A673 (cell line): ENCODE measurements around the gene GPATCH3. TPM values are rescaled to one million over a fixed set of nuclear protein-coding genes. Genes with fewer than 3 reads are reported as not detected.

Experiments
- BruUV-seq: library from RNA; stranded (reverse); fragments of 400-500 nt; replicated peaks from 2 replicates; lab custom pipeline; 2021; lab: Mats Ljungman, UMichigan
- CTCF ChIA-PET: fragments of 300-600 bp; sonication (Branson Sonifier 250); formaldehyde crosslinking; loops from one replicate; lab custom pipeline; 2022; ENCODE audit warnings: antibody characterized with exemption; lab: Charles Lee
- POLR2A ChIA-PET: fragments of 300-600 bp; sonication (Branson Sonifier 250); formaldehyde crosslinking; loops from one replicate; lab custom pipeline; 2022; ENCODE audit warnings: antibody characterized with exemption; ENCODE audit not compliant: low non-redundant PET; lab: Charles Lee
- DNase-seq: peaks from one replicate; pipeline ENCODE4 v3.0.0-alpha.2; 2015; ENCODE audit warnings: low spot score
- H3K27ac ChIP-seq: fragments of 200-600 bp; sonication (generic); 2 replicates; pipeline ENCODE4 v1.5.1; 2016; ENCODE audit warnings: mixed run types, low read depth, mild to moderate bottlenecking, mixed read lengths, antibody characterized with exemption, low read length; ENCODE audit not compliant: poor library complexity, severe bottlenecking
- H3K27me3 ChIP-seq: fragments of 200-600 bp; sonication (generic); replicated peaks from 2 replicates; pipeline ENCODE4 v1.6.1; 2017; ENCODE audit warnings: mixed run types, low read depth, mild to moderate bottlenecking, mixed read lengths, antibody characterized with exemption, low read length; ENCODE audit not compliant: insufficient read depth, poor library complexity
- H3K36me3 ChIP-seq: fragments of 200-600 bp; sonication (generic); 2 replicates; pipeline ENCODE4 v1.6.1; 2016; ENCODE audit warnings: mixed run types, mild to moderate bottlenecking, mixed read lengths, antibody characterized with exemption, low read length; ENCODE audit not compliant: insufficient read depth, poor library complexity, severe bottlenecking
- H3K4me1 ChIP-seq: fragments of 200-600 bp; sonication (generic); 2 replicates; pipeline ENCODE4 v1.6.1; 2017; ENCODE audit warnings: mixed run types, mild to moderate bottlenecking, mixed read lengths, antibody characterized with exemption, low read length; ENCODE audit not compliant: insufficient read depth, poor library complexity, severe bottlenecking
- H3K4me3 ChIP-seq: fragments of 200-600 bp; sonication (generic); 2 replicates; pipeline ENCODE4 v1.5.1; 2016; ENCODE audit warnings: low read depth, mixed run types, mild to moderate bottlenecking, mixed read lengths, low read length; ENCODE audit not compliant: poor library complexity, severe bottlenecking
- H3K9me3 ChIP-seq: fragments of 200-600 bp; sonication (generic); 2 replicates; pipeline ENCODE4 v1.6.1; 2016; ENCODE audit warnings: mixed run types, low read depth, mild to moderate bottlenecking, mixed read lengths, antibody characterized with exemption, low read length; ENCODE audit not compliant: poor library complexity, severe bottlenecking
- CTCF ChIP-seq: fragments of 300-800, 200-600 bp; sonication (generic); conservative IDR thresholded peaks from 2 replicates; pipeline ENCODE4 v1.5.1; 2017; ENCODE audit warnings: low read depth, mild to moderate bottlenecking, antibody characterized with exemption, low read length, moderate library complexity, mixed read lengths
- EZH2 ChIP-seq: fragments of 200-600 bp; sonication (generic); IDR thresholded peaks from 2 replicates; pipeline ENCODE4 v1.6.1; 2017; ENCODE audit warnings: borderline replicate concordance, low read depth, mild to moderate bottlenecking, mixed read lengths, antibody characterized with exemption, low read length; ENCODE audit not compliant: poor library complexity, severe bottlenecking
- intact Hi-C: fragments of 100-400 bp; cut with micrococcal nuclease; formaldehyde crosslinking; loops from one replicate; pipeline ENCODE4 v1.10.0; 2022; ENCODE audit not compliant: unreplicated experiment
- total RNA-seq: library from RNA; stranded (reverse); gene quantifications from 2 replicates; pipeline ENCODE4 v1.2.3, GENCODE V29; 2021

Gene GPATCH3
- total RNA-seq, 1 experiment from 2014 or later, result 19.5 TPM

GRCh38 chr1:26915204-26915842, 15.1 kb upstream of the GPATCH3 start:
- intact Hi-C loops, result no loop called here
- Histone ChIP-seq H3K36me3 (no peaks in the 10 kb centered on the region), H3K27ac (no peak overlapping the region), H3K4me1 (no peaks in the 10 kb centered on the region), H3K9me3 (no peaks in the 10 kb centered on the region), H3K27me3 (no peaks in the 10 kb centered on the region), H3K4me3 (no peak overlapping the region)
- ChIA-PET CTCF (no interaction called here), POLR2A (no interaction called here)
- TF ChIP-seq CTCF, result no peak
- TF ChIP-seq EZH2, result no peak
- no peak for DNase-seq
- no TSS peak for BruUV-seq

GRCh38 chr1:26913754-26914619, 13.7 kb upstream of the GPATCH3 start, which contains the start of gene NR0B2:
TSS of gene NR0B2 (minus strand) at chr1:26913975. CDS start at chr1:26913940, 35 bp downstream.
- no peaks in the 10 kb centered on the region for H3K27me3 ChIP-seq
- CTCF ChIA-PET, result no interaction called here
- H3K4me3 ChIP-seq, result no peak within 1 kb of the TSS
- H3K36me3 ChIP-seq, result no peaks in the 10 kb centered on the region
- POLR2A ChIA-PET, result no interaction called here
- BruUV-seq, result no TSS peak
- intact Hi-C loops, result no loop called here
- no peaks in the 10 kb centered on the region for H3K4me1 ChIP-seq
- no peak within 1 kb of the TSS for H3K27ac ChIP-seq
- no peak for TF ChIP-seq EZH2
- TF ChIP-seq CTCF, result no peak
- no peaks in the 10 kb centered on the region for H3K9me3 ChIP-seq
- no peak for DNase-seq

- no peaks in the 10 kb centered on the region for H3K27me3 ChIP-seq
- intact Hi-C loops, result no loop called here
- TF ChIP-seq EZH2 (no peak), CTCF (no peak)
- CTCF ChIA-PET, result no interaction called here
- no peak for DNase-seq
- H3K27ac ChIP-seq, result no peak overlapping the region
- BruUV-seq, result no TSS peak
- no peak overlapping the region for H3K4me3 ChIP-seq
- no peaks in the 10 kb centered on the region for H3K4me1 ChIP-seq
- POLR2A ChIA-PET, result no interaction called here
- no peaks in the 10 kb centered on the region for H3K9me3 ChIP-seq
- no peaks in the 10 kb centered on the region for H3K36me3 ChIP-seq
Measured at GRCh38 chr1:26913389-26913753, 13.1 kb upstream of the GPATCH3 start.
